ENCODE results near the gene ADA.

The ADA gene

GRCh38 chr20:44574372-44574771, 77.1 kb downstream of the ADA start:
- no peak for TF ChIP-seq CTCF (IDR thresholded peaks at IDR 0.05)

DNA sequence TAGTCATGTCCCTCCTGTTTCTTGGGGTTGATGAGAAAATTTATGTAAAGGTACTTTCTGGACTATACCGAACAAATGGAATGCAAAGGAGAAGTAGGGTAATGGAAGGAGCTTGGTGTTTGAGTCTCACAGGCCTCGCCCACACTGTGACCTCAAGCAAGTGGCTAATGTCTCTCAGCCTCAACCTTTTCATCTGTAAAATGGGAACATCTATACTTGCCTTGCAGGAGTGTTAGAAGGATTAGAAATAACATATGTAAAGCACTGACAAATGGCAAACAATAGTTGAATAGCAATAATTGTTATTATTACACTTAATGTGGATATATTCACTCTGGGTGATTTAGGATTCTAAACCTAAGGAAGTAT, 78.0 kb downstream of the ADA start:
- no peak for TF ChIP-seq CTCF (IDR thresholded peaks at IDR 0.05)

- no peak for TF ChIP-seq CTCF (IDR thresholded peaks at IDR 0.05)
These were observed 78.7 kb downstream of the ADA start for GRCh38 chr20:44572551-44573500.

- no peak for TF ChIP-seq CTCF (IDR thresholded peaks at IDR 0.05)
These were observed 80.0 kb downstream of the ADA start for GRCh38 chr20:44571362-44571988.

DNA sequence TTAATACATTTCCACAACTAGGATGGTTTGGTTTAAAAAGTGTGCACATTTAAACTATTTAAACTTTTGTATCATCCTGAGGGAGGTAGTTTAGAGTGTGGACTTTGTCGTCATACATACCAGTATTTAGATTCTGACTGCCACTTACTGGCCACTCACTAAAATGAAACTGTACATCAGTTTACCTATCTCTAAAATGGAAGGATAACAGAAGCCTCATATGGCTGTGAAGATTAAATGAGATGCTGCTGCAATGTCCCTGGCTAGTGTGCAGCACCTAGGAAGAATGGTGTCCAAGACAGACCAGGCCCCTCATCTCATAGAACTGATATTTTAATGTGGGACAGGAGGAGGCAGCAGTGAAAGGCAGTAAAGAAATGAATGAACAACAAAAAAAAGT, 81.1 kb downstream of the ADA start:
- TF ChIP-seq CTCF (IDR thresholded peaks at IDR 0.05): no peak
